ENCODE data around the gene OTUD3. TPM values are rescaled to one million over a fixed set of nuclear protein-coding genes. Genes with fewer than 3 reads are reported as not detected.

Gene OTUD3
- polyA plus RNA-seq, 1 of the 3 experiments (the other 2 are of a cell fraction) = 2.6 TPM

GRCh38 chr1:19960591-19960990 lies 78.4 kb downstream of the OTUD3 start:
- Histone ChIP-seq H3K27me3 (ENCODE audit: insufficient read depth) (peaks cover 4% of the 10 kb centered on the region), H3K79me2 (ENCODE audit: insufficient read depth) (no peaks in the 10 kb centered on the region), H3K36me3 (replicated peaks in 1 of 2; ENCODE audit: control insufficient read depth in 1 of 2, insufficient read depth in 2 of 2, low read length in 1 of 2) (no peaks in the 10 kb centered on the region), H3K27ac (ENCODE audit: low read depth in 2 of 2, low read length in 1 of 2) (no peak overlapping the region), H3K4me2 (no peak overlapping the region), H3K4me3 (ENCODE audit: low read depth in 2 of 2, low read length in 1 of 2) (no peak overlapping the region), H3K4me1 (ENCODE audit: control insufficient read depth in 1 of 2, insufficient read depth in 2 of 2, low read depth in 1 of 2, low read length in 1 of 2) (no peaks in the 10 kb centered on the region), H3K9me3 (no peaks in the 10 kb centered on the region), H3F3A (replicated peaks; ENCODE audit: insufficient read depth) (no peaks in the 10 kb centered on the region), H2AFZ (ENCODE audit: low read depth) (no peak overlapping the region), H3K9me2 (no peaks in the 10 kb centered on the region), H3K9ac (no peak overlapping the region), H4K20me1 (ENCODE audit: insufficient read depth) (no peaks in the 10 kb centered on the region)
- no peak for DNase-seq
- TF ChIP-seq FOXM1 (IDR thresholded peaks at IDR 0.05; ENCODE audit: low read depth) = no peak
- no peak for TF ChIP-seq GATA2 (CRISPR knock-in tag; IDR thresholded peaks at IDR 0.05)
- no peak for TF ChIP-seq FOXJ3 (CRISPR knock-in tag; IDR thresholded peaks at IDR 0.05)
- no peak for TF ChIP-seq CHD2 (IDR thresholded peaks at IDR 0.05; ENCODE audit: low read length, partially characterized antibody)
- TF ChIP-seq RCOR1 (IDR thresholded peaks at IDR 0.05; ENCODE audit: low read length) = no peak
- TF ChIP-seq NRF1 (IDR thresholded peaks at IDR 0.05; ENCODE audit: low read depth, low read length) = no peak
- no peak for TF ChIP-seq FOSL2 (IDR thresholded peaks at IDR 0.05; ENCODE audit: borderline replicate concordance, low read depth)
- TF ChIP-seq YY1 (IDR thresholded peaks at IDR 0.05; ENCODE audit: low read depth) = no peak
- no peak for TF ChIP-seq SMC3 (IDR thresholded peaks at IDR 0.05; ENCODE audit: low read depth, low read length)
- no peak for TF ChIP-seq USF2 (IDR thresholded peaks at IDR 0.05; ENCODE audit: borderline replicate concordance, low read depth, low read length)
- TF ChIP-seq MXI1 (IDR thresholded peaks at IDR 0.05; ENCODE audit: low read depth, low read length) = no peak
- TF ChIP-seq MEF2A (IDR thresholded peaks at IDR 0.05; ENCODE audit: borderline replicate concordance, low read depth) = no peak
- ChIA-PET POLR2A (no interaction called here), CTCF (no interaction called here)
- 39% methylated on average over 5 of the region's 5 CpGs for WGBS (ENCODE audit: low lambda C conversion rate)

Other genes with a start within 250 kb of the OTUD3 start
- gene NBL1, start 238.1 kb upstream of the OTUD3 start, polyA plus RNA-seq (2012; rRNA removed) = 34.9 and 36.1 TPM in 2 replicates
- gene HTR6, start 217.5 kb upstream of the OTUD3 start, polyA plus RNA-seq (2012; rRNA removed) = 0.05 and 0.10 TPM in 2 replicates
- gene TMCO4, start 82.5 kb upstream of the OTUD3 start, polyA plus RNA-seq (2012; rRNA removed) = 3.5 and 4.2 TPM in 2 replicates
- not detected in 2 replicates for gene RNF186, start 67.1 kb upstream of the OTUD3 start, polyA plus RNA-seq (2012; rRNA removed)
- gene PLA2G2E, start 41.2 kb downstream of the OTUD3 start, polyA plus RNA-seq (2012; rRNA removed) = not detected in 2 replicates
- not detected in 2 replicates for gene PLA2G2A, start 97.2 kb downstream of the OTUD3 start, polyA plus RNA-seq (2012; rRNA removed)
- not detected in 2 replicates for gene PLA2G5, start 187.8 kb downstream of the OTUD3 start, polyA plus RNA-seq (2012; rRNA removed)
- gene PLA2G2D, start 237.1 kb downstream of the OTUD3 start, polyA plus RNA-seq (2012; rRNA removed) = not detected in 2 replicates

Data from SK-N-SH (cell line).